NT2/D1 (cell line): Measurements from ENCODE around the gene SYT15.

Source experiments
- YY1 ChIP-seq: IDR thresholded peaks from 2 replicates; pipeline ENCODE4 v1.6.1; 2011; ENCODE audit not compliant: insufficient read length, insufficient read depth
- ZNF274 ChIP-seq: IDR thresholded peaks from 2 replicates; pipeline ENCODE4 v1.6.1; 2011; ENCODE audit warnings: mild to moderate bottlenecking, low read depth, low read length

- TF ChIP-seq YY1 (no peak), ZNF274 (no peak)
These were observed 27.0 kb upstream of the SYT15 start for GRCh38 chr10:46551701-46552525.
